Stimulated activated CD8-positive, alpha-beta memory T cell treated with anti-CD3 and anti-CD28 coated beads, Interleukin-4, amount 100 ng/mL, for 48 hours (primary cell): ENCODE measurements around the gene TTC31.
"Not testable (repeated sequence)": the region's sequence is repeated elsewhere in the genome, so short reads cannot be mapped to it uniquely, and the experiment has no call there.

Experiments
- DNase-seq: peaks from one replicate; pipeline ENCODE4 v3.0.0-alpha.2; 2020

The TTC31 gene

DNA sequence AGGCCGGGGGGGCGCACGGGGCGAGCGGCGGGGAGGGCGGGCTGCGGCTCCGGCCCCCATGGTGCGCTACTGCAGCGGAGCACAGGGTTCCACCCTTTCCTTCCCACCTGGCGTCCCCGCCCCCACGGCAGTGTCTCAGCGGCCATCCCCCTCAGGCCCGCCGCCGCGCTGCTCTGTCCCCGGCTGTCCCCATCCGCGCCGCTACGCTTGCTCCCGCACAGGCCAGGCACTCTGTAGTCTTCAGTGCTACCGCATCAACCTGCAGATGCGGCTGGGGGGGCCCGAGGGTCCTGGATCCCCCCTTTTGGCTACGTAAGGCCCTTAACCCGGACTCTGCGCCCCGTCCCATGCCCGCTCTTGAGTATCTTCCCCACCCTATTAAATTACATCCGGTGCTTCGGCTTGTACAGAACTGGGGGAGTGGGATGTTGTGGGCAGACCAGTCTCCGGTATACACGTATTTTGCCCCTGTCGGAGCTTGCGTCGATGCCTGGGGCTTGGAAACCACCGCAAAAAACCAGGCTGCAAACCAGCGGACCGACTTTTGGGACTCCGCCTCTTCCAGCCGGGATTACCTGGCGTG, 25.2 kb upstream of the TTC31 start:
- DNase-seq = peak; percentile 91

GRCh38 chr2:74458132-74458937, 24.5 kb upstream of the TTC31 start, which contains the start of gene WBP1:
Gene WBP1, plus strand, starts transcription at chr2:74458438. Its CDS starts 165 bp downstream, at chr2:74458603.
- DNase-seq = peak; percentile 98

DNA sequence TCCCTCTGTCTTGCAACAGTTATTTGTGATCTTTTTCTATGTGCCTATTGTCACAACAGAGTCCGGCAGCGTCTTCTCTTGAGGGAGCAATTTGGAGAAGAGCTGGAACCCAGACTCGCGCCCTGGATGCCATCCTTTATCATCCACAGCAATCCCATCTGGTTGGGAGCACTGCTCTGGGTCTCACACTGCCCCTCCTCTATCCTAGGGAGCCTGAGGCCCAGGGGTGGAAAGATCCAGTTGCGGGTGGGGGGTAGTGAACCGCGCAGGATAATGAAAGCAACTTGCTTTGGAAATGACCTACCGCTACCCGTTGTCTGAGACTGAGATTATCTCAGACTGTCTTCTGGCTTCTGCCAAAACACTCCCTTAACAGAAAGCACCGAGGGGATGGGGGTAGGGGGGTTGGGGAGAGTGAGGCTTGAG, 23.9 kb upstream of the TTC31 start:
- DNase-seq = no peak

GRCh38 chr2:74459503-74460118, 23.3 kb upstream of the TTC31 start:
- DNase-seq = not testable (repeated sequence)

DNA sequence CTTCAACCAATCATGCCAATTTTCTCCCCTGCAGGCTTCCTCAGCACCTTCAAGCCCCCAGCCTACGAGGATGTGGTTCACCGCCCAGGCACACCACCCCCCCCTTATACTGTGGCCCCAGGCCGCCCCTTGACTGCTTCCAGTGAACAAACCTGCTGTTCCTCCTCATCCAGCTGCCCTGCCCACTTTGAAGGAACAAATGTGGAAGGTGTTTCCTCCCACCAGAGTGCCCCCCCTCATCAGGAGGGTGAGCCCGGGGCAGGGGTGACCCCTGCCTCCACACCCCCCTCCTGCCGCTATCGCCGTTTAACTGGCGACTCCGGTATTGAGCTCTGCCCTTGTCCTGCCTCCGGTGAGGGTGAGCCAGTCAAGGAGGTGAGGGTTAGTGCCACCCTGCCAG, 22.7 kb upstream of the TTC31 start:
- not testable (repeated sequence) for DNase-seq

DNA sequence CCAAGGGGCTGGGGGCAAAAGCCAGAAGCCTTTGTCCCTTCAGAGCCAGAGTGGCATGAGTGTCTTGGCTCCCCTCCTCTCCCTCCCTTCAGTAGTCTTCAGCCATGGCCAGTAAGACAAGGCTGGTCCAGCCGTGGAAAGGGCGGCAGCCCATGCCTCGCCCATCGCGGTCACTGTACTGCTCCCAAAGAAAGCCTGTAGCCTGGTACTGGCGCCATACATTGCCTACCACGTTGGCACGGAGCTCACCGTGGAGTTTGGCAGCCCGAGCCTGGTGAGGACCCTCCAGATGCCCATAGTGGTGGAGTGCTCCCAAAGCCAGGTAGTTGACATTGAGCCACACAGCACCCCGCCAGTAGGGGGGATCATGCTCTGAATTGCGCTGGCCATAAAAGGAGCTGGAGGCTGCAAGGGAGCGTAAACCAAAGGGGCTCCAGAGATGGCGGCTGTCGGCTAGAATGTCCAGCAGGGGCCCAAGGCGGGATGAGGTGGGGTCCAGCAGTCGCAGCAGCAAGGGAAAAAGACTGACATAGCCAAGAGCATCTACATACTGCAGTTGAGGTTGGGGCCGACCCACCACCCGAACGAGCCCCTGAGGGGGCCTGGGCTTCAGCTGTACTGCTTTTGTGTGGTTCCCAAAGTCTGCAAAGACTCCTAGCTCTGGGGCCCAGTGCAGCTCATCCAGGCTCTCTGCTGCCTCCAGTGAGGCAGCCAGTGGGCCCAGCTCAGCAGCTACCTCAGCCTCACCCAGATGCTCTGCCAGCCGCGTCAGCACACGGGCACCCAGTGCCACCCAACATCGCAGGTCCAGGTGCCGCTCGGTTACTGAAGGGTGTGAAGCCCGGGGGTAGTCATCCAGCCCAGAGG, 21.5 kb upstream of the TTC31 start:
- no peak for DNase-seq

GRCh38 chr2:74462054-74462785, 20.7 kb upstream of the TTC31 start:
- no peak for DNase-seq

DNA sequence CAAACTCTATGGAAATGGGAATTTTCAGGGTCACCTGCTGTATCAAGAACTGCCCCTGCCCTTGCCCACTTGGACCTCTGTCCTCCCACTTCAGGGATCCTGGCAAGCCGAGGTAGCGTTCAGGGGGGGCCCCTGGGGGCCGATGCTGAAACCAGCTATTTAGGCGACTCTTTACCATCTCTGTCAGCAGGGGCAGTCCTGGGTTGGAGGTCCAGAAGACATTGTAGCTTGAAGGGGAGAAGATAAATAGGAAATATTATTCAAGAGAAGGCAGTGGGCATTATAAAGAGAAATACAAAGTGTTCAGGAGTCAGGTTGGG, 20.1 kb upstream of the TTC31 start:
- no peak for DNase-seq

DNA sequence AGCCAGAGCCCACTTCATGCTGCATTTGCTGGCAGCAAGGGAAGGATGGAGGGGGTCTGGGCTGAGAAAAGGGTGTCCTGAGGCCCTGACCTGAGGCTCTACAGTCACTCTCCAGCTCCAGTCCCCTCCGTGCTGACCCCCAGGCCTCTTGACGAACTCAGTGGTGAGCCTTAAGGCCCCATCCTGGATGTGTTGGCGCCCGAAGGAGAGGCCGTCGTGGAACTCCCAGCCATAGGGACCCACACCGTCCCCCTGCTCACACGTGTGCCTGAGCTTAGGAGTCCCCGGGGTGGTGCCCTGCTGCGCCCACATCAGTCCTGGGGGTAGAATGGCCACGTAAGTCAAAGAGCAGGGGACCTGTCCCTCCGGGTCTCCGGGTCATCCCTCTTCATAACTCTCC, 18.5 kb upstream of the TTC31 start:
- no peak for DNase-seq

DNA sequence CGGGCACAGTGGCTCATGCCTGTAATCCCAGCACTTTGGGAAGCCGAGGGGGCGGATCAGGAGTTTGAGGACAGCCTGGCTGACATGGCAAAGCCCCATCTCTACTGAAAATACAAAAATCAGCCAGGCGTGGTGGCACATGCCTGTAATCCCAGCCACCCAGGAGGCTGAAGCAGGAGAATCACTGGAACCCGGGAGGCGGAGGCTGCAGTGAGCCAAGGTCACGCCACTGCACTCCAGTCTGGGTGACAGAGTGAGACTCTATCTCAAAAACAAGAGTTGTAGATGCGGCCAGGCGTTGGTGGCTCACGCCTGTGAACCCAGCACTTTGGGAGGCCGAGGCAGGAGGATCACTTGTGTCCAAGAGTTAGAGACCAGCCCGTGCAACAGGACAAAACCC, 12.1 kb upstream of the TTC31 start:
- DNase-seq = not testable (repeated sequence)

DNA sequence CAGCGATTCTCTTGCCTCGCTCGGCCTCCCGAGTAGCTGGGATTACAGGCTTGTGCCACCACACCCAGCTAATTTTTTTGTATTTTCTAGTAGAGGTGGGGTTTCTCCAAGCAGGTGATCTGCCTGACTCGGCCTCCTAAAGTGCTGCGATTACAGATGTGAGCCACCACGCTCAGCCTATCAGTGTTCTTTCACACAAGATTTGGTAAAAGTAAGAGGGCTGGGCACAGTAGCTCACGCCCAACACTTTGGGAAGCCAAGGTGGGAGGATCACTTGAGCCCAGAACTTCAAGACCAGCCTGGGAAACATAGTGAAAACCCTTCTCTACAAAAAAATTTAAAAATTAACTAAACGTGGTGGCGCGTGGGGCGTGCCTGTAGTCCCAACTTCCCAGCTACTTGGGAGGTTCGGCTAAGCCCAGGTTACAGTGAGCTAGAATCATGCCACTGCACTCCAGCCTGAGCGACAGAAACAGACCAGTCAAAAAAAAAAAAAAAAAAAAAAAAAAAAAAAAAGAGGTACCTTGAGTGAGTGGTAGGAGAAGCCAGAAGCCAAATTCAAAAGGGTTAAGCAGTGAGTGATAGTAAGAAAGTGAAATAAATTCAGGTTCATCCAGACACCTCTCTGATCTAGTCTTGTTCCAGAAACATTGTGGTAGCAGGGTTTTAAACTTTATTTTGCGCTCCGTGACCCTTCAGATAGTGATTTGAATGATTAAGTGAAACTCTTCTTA, 11.4 kb upstream of the TTC31 start:
- DNase-seq = no peak

- DNase-seq = peak; percentile 97
These were observed 10.6 kb upstream of the TTC31 start, which contains the start of gene MRPL53 for GRCh38 chr2:74472086-74472944. Gene MRPL53, minus strand, starts transcription at chr2:74472680. Its CDS starts 20 bp downstream, at chr2:74472660.

GRCh38 chr2:74472945-74473258, 10.0 kb upstream of the TTC31 start:
- DNase-seq = no peak

DNA sequence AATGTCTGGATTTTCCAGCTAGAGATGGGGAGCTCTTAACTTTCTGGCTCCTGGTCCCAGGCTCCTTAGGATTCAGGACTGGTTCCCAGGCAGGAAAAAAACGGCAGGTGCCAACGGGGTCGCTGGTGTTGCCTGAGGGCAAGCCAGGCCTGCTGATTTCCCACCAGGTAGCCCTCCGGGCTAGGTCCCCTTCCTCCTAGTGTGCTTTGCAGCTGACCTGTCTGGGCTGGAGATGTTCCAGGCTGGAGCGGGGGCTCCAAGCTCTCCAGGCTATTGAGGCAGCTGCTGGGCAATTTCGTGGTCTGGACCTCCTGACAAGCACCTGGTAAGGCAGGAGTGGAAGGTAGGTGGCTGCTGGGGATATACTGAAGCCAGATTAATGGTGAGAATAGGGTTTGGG, 8.4 kb upstream of the TTC31 start:
- DNase-seq = no peak

DNA sequence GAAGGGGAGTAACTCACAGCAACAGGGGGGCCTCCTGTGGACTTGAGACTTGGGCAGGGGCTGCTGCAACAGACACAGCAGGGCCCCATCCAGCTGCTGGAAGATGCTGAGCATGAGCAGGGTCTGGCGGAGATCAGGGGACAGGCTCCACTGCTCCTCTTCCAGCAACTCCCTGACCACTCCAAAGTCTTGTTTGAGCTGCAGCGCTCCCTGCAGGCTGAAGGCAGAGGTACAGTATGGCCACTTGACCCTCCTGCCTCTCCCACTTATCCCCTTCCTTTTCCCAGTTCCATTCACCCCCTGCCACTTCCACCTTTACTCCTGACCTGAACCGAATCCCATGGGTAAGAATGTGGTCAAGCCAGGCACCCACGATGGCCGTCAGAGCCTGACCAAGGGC, 8.0 kb upstream of the TTC31 start:
- no peak for DNase-seq

DNA sequence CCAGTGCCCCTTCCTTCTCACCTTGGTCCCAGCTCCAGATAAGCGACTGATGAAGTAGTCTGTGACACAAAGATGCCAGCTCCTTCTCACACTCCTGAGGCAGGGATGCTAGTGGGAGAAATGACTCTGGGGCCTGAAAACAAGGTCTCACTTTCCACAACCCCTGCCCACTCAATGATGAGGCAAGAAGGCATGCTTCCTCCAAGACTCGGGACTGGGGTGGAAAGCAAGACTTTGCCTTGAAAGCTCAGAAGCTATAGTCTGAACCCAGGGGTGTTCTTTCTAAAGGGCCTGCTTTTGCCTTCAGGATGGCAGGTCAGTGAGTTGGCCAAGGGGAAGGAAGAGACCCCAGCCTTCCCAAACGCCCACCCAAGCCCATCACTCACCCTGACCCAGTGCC, 1.4 kb upstream of the TTC31 start:
- no peak for DNase-seq

- no peak for DNase-seq
These were observed 700 bp upstream of the TTC31 start for GRCh38 chr2:74481961-74482800.

DNA sequence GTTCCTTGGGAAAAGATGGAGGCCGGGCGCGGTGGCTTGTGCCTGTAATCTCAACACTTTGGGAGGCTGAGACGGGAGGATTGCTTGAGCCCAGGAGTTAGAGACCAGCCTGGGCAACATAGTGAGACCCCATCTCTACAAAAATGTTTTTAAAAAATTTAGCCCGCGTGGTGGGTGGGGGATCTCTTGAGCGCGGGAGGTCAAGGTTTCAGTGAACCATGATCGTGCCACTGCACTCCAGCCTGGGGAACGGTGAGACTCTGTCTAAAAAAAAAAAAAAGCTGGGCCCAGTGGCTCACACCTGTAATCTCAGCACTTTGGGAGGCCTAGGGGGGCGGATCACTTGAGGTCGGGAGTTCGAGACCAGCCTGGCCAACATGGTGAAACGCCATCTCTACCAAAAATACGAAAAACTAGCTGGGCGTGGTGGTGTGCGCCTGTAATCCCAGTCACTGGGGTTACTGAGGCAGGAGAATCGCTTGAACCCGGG, 839 bp downstream of the TTC31 start:
- DNase-seq = not testable (repeated sequence)

- no peak for DNase-seq
These were observed 3.3 kb downstream of the TTC31 start for GRCh38 chr2:74486141-74486540.
